Glutamatergic neuron (in vitro differentiated cells): ENCODE results near the gene TFPT. TPM values are rescaled to one million over a fixed set of nuclear protein-coding genes. Genes with fewer than 3 reads are reported as not detected.

ENCODE experiments used
- DNase-seq: peaks from one replicate; pipeline ENCODE4 v3.0.0; 2022
- H3K27ac Mint-ChIP-seq: one replicate; pipeline ENCODE4 v1.8.0; 2020; ENCODE audit warnings: mild to moderate bottlenecking, mixed read lengths, inconsistent platforms; ENCODE audit not compliant: unreplicated experiment
- H3K27me3 Mint-ChIP-seq: one replicate; pipeline ENCODE4 v1.8.0; 2020; ENCODE audit warnings: mild to moderate bottlenecking, moderate library complexity, mixed read lengths, inconsistent platforms; ENCODE audit not compliant: unreplicated experiment
- H3K36me3 Mint-ChIP-seq: one replicate; pipeline ENCODE4 v1.8.0; 2020; ENCODE audit warnings: mild to moderate bottlenecking, mixed read lengths, inconsistent platforms; ENCODE audit not compliant: unreplicated experiment
- H3K4me1 Mint-ChIP-seq: one replicate; pipeline ENCODE4 v1.8.0; 2020; ENCODE audit warnings: mild to moderate bottlenecking, low read depth, mixed read lengths, inconsistent platforms; ENCODE audit not compliant: unreplicated experiment
- H3K4me3 Mint-ChIP-seq: one replicate; pipeline ENCODE4 v1.8.0; 2020; ENCODE audit warnings: mild to moderate bottlenecking, mixed read lengths, inconsistent platforms; ENCODE audit not compliant: unreplicated experiment
- H3K9me3 Mint-ChIP-seq: one replicate; pipeline ENCODE4 v1.8.0; 2020; ENCODE audit warnings: mild to moderate bottlenecking, moderate library complexity, mixed read lengths, inconsistent platforms; ENCODE audit not compliant: unreplicated experiment
- long read RNA-seq: library from polyadenylated mRNA; unstranded; transcript quantifications from one replicate; pipeline ENCODE4 v2.0.0, GENCODE V29; 2020; ENCODE audit not compliant: unreplicated experiment
- total RNA-seq: library from RNA; stranded (reverse); fragmentation: NEBNext Ultra II Directional; extraction: Animal tissue kit (Norgen Biotek cat#: 25700); gene quantifications from one replicate; pipeline ENCODE4 v1.2.1, GENCODE V29; 2021; ENCODE audit not compliant: unreplicated experiment
- TF ChIP-seq, protein P1 (sequence below): fragments of 200-600 bp; sonication (generic); IDR thresholded peaks from one replicate; pipeline ENCODE4 v1.5.0; 2021; ENCODE audit not compliant: partially characterized antibody, unreplicated experiment

Gene TFPT, protein sequence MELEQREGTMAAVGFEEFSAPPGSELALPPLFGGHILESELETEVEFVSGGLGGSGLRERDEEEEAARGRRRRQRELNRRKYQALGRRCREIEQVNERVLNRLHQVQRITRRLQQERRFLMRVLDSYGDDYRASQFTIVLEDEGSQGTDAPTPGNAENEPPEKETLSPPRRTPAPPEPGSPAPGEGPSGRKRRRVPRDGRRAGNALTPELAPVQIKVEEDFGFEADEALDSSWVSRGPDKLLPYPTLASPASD
- 21.9 TPM for total RNA-seq
- long read RNA-seq, transcript TFPT-203 (6 exons, 1,205 nt), result major isoform, 18 of 21 reads
- long read RNA-seq, partial matches to known transcripts, result 1 of 21 reads
- long read RNA-seq, other reads (novel, unspliced or antisense), result 2 of 21 reads

DNA sequence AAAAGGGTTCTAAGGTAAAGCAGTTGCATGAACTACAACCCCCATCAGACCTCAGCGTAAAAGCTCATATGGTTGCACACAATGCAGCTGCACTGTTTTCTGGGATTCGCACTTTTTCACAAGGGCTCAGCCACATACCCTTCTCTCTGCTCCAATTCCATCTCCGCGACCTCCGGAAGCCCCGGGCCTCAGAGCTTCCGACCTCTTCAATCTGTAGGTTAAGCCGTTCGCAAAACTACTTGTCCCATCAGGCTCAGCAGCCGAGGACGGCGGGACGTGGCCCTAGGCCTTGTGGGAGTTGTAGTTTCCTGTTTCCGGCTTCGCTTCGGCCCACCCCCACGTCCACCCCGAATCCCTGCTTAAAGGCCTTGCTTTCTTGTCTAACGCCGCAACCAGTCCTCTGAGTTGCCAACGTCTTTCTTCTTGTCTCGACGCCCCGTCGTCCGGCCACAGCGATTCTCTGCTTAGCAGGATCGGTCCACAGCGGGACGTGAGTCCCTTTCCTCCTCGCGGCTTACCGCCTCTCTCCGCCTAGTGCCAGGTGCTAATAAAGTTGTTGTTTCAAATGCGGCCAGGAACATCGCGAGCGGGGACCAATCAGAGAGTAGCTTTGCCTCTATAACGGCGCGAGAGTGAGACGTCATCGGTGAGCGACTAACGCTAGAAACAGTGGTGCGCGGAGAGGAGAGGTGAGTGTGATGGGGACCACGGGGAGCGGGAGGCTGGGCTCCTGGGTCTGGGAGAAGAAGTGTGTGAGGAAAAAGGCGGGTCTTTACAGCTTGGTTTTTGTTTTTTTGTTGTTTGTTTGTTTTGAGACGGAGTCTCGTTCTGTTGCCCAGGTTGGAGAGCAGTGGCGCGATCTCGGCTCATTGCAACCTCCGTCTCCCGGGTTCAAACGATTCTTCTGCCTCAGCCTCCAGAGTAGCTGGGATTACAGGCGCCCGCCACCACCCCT, at the start of gene TFPT, which contains the start of gene PRPF31:
Gene TFPT (minus strand): TSS at position 549 of the 955 bp plus-strand sequence. CDS start 388 bp downstream, at position 161.
Gene PRPF31 (plus strand): TSS at position 646 of the 955 bp plus-strand sequence. CDS start 2,525 bp downstream, outside the sequence.
- Mint-ChIP-seq H3K27me3 (peaks cover 16% of the 10 kb centered on the region), H3K9me3 (peaks cover 18% of the 10 kb centered on the region), H3K27ac (peak within 1 kb of the TSS; percentile 76), H3K36me3 (peaks cover 8% of the 10 kb centered on the region), H3K4me3 (peak within 1 kb of the TSS; percentile 96), H3K4me1 (peaks cover 10% of the 10 kb centered on the region)
- TF ChIP-seq, protein P1, sequence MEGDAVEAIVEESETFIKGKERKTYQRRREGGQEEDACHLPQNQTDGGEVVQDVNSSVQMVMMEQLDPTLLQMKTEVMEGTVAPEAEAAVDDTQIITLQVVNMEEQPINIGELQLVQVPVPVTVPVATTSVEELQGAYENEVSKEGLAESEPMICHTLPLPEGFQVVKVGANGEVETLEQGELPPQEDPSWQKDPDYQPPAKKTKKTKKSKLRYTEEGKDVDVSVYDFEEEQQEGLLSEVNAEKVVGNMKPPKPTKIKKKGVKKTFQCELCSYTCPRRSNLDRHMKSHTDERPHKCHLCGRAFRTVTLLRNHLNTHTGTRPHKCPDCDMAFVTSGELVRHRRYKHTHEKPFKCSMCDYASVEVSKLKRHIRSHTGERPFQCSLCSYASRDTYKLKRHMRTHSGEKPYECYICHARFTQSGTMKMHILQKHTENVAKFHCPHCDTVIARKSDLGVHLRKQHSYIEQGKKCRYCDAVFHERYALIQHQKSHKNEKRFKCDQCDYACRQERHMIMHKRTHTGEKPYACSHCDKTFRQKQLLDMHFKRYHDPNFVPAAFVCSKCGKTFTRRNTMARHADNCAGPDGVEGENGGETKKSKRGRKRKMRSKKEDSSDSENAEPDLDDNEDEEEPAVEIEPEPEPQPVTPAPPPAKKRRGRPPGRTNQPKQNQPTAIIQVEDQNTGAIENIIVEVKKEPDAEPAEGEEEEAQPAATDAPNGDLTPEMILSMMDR, result no peak
- peak; percentile 94 for DNase-seq

DNA sequence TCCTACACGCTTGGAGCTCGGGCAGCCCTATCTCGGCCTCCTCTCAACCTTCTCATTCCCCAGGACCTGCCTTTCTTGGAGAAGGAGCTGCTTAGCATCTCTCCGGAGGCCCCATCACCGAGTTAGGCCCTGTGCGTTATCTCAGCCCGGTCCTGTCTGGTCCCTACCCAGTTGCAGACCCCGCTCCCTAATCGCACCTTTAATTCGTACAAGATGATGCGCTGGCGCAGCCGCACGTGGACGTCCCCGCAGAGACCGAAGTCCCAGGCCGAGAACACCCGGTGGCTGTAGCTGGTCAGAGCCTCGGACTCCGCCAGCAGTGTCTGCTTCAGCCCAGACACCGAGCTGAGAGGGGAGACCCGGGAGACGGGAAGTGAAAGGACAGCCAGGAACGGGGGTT, 49.8 kb upstream of the TFPT start:
- TF ChIP-seq, protein P1, result no peak
- Mint-ChIP-seq H3K27me3 (peaks cover 19% of the 10 kb centered on the region), H3K4me1 (peaks cover 5% of the 10 kb centered on the region), H3K4me3 (no peak overlapping the region), H3K9me3 (peaks cover 7% of the 10 kb centered on the region), H3K36me3 (peaks cover 14% of the 10 kb centered on the region), H3K27ac (no peak overlapping the region)
- no peak for DNase-seq

DNA sequence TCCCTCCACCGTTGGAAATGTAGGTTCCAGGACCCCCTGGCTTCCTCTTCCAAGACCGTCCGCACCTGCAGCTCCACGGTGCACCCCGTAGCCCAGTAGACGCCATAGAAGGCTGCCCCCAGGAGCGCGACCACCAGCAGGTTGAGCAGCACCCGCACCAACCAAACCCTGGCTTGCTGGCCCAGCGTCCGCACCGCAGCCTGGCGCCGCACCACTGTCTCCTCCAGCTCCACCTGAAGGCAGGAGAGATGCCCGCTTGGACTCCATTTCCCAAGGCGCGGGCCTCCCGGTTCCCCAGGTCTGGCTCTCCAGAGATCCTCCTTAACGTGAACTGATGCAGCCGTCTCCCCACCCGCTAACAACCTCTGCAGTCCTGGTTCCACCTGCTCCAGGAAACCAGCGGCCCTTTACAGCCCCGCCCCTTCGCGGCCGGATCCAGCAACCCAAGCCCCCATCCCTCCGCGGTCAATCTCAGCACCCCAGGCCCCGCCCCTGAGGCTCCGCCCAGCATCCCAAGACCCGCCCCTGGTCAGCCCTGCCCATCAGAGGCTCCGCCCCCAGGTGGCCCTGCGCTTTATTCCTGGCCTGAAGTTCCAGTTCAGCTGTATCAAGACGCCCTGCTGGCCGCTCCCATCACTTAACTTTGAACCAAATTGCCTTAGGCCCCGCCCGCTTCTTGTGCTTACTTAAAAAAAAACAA, 49.1 kb upstream of the TFPT start:
- peaks cover 11% of the 10 kb centered on the region for H3K9me3 Mint-ChIP-seq
- H3K36me3 Mint-ChIP-seq, result peaks cover 14% of the 10 kb centered on the region
- peaks cover 24% of the 10 kb centered on the region for H3K27me3 Mint-ChIP-seq
- peak; percentile 59 for DNase-seq
- H3K27ac Mint-ChIP-seq, result no peak overlapping the region
- TF ChIP-seq, protein P1, result no peak
- H3K4me3 Mint-ChIP-seq, result no peak overlapping the region
- H3K4me1 Mint-ChIP-seq, result peaks cover 9% of the 10 kb centered on the region

DNA sequence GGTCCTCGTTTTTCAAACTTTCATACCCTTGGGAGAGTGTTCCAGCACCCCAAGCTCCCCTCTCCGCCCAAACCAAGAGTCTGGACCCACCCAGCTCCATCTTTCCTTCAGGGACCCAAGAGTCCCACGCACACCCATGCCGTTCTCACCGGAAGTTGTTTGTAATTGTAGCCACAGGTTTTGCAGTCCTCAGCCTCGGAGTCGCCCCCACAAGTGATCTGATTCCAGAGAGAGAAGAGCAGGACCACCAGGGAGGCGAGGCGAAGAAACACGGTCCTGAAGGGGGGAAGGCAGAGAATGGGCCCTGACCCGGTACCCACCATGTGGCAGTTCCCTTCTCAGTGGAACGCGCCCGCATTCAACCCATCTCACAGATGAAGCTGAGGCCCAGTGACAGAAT, 47.4 kb upstream of the TFPT start:
- Mint-ChIP-seq H3K9me3 (peaks cover 12% of the 10 kb centered on the region), H3K4me3 (no peak overlapping the region), H3K27ac (no peak overlapping the region), H3K27me3 (peaks cover 27% of the 10 kb centered on the region), H3K4me1 (peaks cover 9% of the 10 kb centered on the region), H3K36me3 (peaks cover 14% of the 10 kb centered on the region)
- DNase-seq, result no peak
- TF ChIP-seq, protein P1, result no peak
